Thyroid gland (tissue), 4 donors: ENCODE measurements around the gene ZBTB40.

Source experiments
- CTCF ChIP-seq, 6 experiments: fragments of 200-600 bp in 3 of 6; fragments of 450-650 bp in 3 of 6; sonication (generic) in 3 of 6; IDR thresholded peaks; one replicate each; pipeline ENCODE4 v1.5.1; 2016 to 2019; ENCODE audit warnings: antibody characterized with exemption in 6 of 6, mild to moderate bottlenecking in 2 of 6, inconsistent platforms in 1 of 6, moderate library complexity in 1 of 6
- POLR2A ChIP-seq, 2 donors: fragments of 450-650 bp; IDR thresholded peaks; one replicate each; pipeline ENCODE4 v1.6.1; 2017; ENCODE audit warnings: antibody characterized with exemption in 2 of 2, mild to moderate bottlenecking in 2 of 2, moderate library complexity in 1 of 2

- TF ChIP-seq POLR2A (IDR thresholded peaks at IDR 0.05) (no peak), CTCF (IDR thresholded peaks at IDR 0.05) (no peak)
These were observed 33.2 kb downstream of the ZBTB40 start for GRCh38 chr1:22484706-22485345.
